ENCODE data around the gene STEAP1B. TPM values are rescaled to one million over a fixed set of nuclear protein-coding genes. Genes with fewer than 3 reads are reported as not detected.
A peak's percentile ranks its signal among the peaks of the same experiment; 100 is the strongest.

Gene STEAP1B
- polyA plus RNA-seq, 2 donors: 0.18 to 0.63 TPM

GRCh38 chr7:22427104-22427503 lies 72.9 kb downstream of the STEAP1B start:
- Histone ChIP-seq H3K36me3 (ENCODE audit: control insufficient read depth in 2 of 2, insufficient read depth in 2 of 2, low read length in 1 of 2) (no peaks in the 10 kb centered on the region), H3K27me3 (ENCODE audit: control insufficient read depth in 1 of 2, insufficient read depth in 2 of 2, low read length in 2 of 2) (no peaks in the 10 kb centered on the region), H3K9me3 (ENCODE audit: control insufficient read depth in 2 of 2, insufficient read depth in 1 of 2, low read depth in 1 of 2, low read length in 1 of 2) (no peaks in the 10 kb centered on the region), H3K4me1 (ENCODE audit: control insufficient read depth in 2 of 2, insufficient read depth in 2 of 2, low read length in 1 of 2) (no peaks in the 10 kb centered on the region), H3K4me3 (ENCODE audit: low read depth in 1 of 2, low read length in 2 of 2) (no peak overlapping the region), H3K27ac (ENCODE audit: low read depth in 2 of 2, low read length in 1 of 2) (peak overlapping the region in 1 of 2 donors; percentile 56)
- 85 to 87% methylated on average over 3 of the region's 3 CpGs for WGBS, 2 donors

- peak overlapping the region in 1 of 2 donors; percentile 56 for H3K27ac ChIP-seq (ENCODE audit: low read depth in 2 of 2, low read length in 1 of 2)
- 71 to 75% methylated on average over 4 of the region's 4 CpGs for WGBS, 2 donors
These were observed 73.4 kb downstream of the STEAP1B start for GRCh38 chr7:22426463-22427094.

GRCh38 chr7:22425361-22425760 lies 74.6 kb downstream of the STEAP1B start:
- Histone ChIP-seq H3K4me3 (ENCODE audit: low read depth in 1 of 2, low read length in 2 of 2) (no peak overlapping the region), H3K9me3 (ENCODE audit: control insufficient read depth in 2 of 2, insufficient read depth in 1 of 2, low read depth in 1 of 2, low read length in 1 of 2) (no peaks in the 10 kb centered on the region), H3K27me3 (ENCODE audit: control insufficient read depth in 1 of 2, insufficient read depth in 2 of 2, low read length in 2 of 2) (no peaks in the 10 kb centered on the region), H3K36me3 (ENCODE audit: control insufficient read depth in 2 of 2, insufficient read depth in 2 of 2, low read length in 1 of 2) (no peaks in the 10 kb centered on the region), H3K4me1 (ENCODE audit: control insufficient read depth in 2 of 2, insufficient read depth in 2 of 2, low read length in 1 of 2) (no peaks in the 10 kb centered on the region), H3K27ac (ENCODE audit: low read depth in 2 of 2, low read length in 1 of 2) (no peak overlapping the region)
- WGBS, 2 donors: 97 to 98% methylated on average over 1 of the region's 1 CpG

More at GRCh38 chr7:22426463-22427094, 73.4 kb downstream of the STEAP1B start:
- Histone ChIP-seq H3K4me3 (ENCODE audit: low read depth in 1 of 2, low read length in 2 of 2) (no peak overlapping the region), H3K4me1 (ENCODE audit: control insufficient read depth in 2 of 2, insufficient read depth in 2 of 2, low read length in 1 of 2) (no peaks in the 10 kb centered on the region), H3K36me3 (ENCODE audit: control insufficient read depth in 2 of 2, insufficient read depth in 2 of 2, low read length in 1 of 2) (no peaks in the 10 kb centered on the region), H3K9me3 (ENCODE audit: control insufficient read depth in 2 of 2, insufficient read depth in 1 of 2, low read depth in 1 of 2, low read length in 1 of 2) (no peaks in the 10 kb centered on the region), H3K27me3 (ENCODE audit: control insufficient read depth in 1 of 2, insufficient read depth in 2 of 2, low read length in 2 of 2) (no peaks in the 10 kb centered on the region)

- Histone ChIP-seq H3K9me3 (ENCODE audit: control insufficient read depth in 2 of 2, insufficient read depth in 1 of 2, low read depth in 1 of 2, low read length in 1 of 2) (no peaks in the 10 kb centered on the region), H3K27ac (ENCODE audit: low read depth in 2 of 2, low read length in 1 of 2) (no peak overlapping the region), H3K36me3 (ENCODE audit: control insufficient read depth in 2 of 2, insufficient read depth in 2 of 2, low read length in 1 of 2) (no peaks in the 10 kb centered on the region), H3K4me3 (ENCODE audit: low read depth in 1 of 2, low read length in 2 of 2) (no peak overlapping the region), H3K27me3 (ENCODE audit: control insufficient read depth in 1 of 2, insufficient read depth in 2 of 2, low read length in 2 of 2) (no peaks in the 10 kb centered on the region), H3K4me1 (ENCODE audit: control insufficient read depth in 2 of 2, insufficient read depth in 2 of 2, low read length in 1 of 2) (no peaks in the 10 kb centered on the region)
- WGBS, 2 donors: 80 to 84% methylated on average over 7 of the region's 7 CpGs
These were observed 77.0 kb downstream of the STEAP1B start for GRCh38 chr7:22422831-22423615.

GRCh38 chr7:22420973-22421635 lies 78.9 kb downstream of the STEAP1B start:
- no peak overlapping the region for H3K4me3 ChIP-seq (ENCODE audit: low read depth in 1 of 2, low read length in 2 of 2)
- no peaks in the 10 kb centered on the region for H3K27me3 ChIP-seq (ENCODE audit: control insufficient read depth in 1 of 2, insufficient read depth in 2 of 2, low read length in 2 of 2)
- 82 to 84% methylated on average over 2 of the region's 2 CpGs for WGBS, 2 donors
- no peaks in the 10 kb centered on the region for H3K36me3 ChIP-seq (ENCODE audit: control insufficient read depth in 2 of 2, insufficient read depth in 2 of 2, low read length in 1 of 2)
- H3K27ac ChIP-seq (ENCODE audit: low read depth in 2 of 2, low read length in 1 of 2): no peak overlapping the region
- no peaks in the 10 kb centered on the region for H3K9me3 ChIP-seq (ENCODE audit: control insufficient read depth in 2 of 2, insufficient read depth in 1 of 2, low read depth in 1 of 2, low read length in 1 of 2)
- H3K4me1 ChIP-seq (ENCODE audit: control insufficient read depth in 2 of 2, insufficient read depth in 2 of 2, low read length in 1 of 2): no peaks in the 10 kb centered on the region

GRCh38 chr7:22420008-22420407 lies 80.0 kb downstream of the STEAP1B start:
- H3K36me3 ChIP-seq (ENCODE audit: control insufficient read depth in 2 of 2, insufficient read depth in 2 of 2, low read length in 1 of 2): no peaks in the 10 kb centered on the region
- H3K4me1 ChIP-seq (ENCODE audit: control insufficient read depth in 2 of 2, insufficient read depth in 2 of 2, low read length in 1 of 2): no peaks in the 10 kb centered on the region
- WGBS, 2 donors: 96 to 97% methylated on average over 2 of the region's 2 CpGs
- H3K27me3 ChIP-seq (ENCODE audit: control insufficient read depth in 1 of 2, insufficient read depth in 2 of 2, low read length in 2 of 2): no peaks in the 10 kb centered on the region
- H3K4me3 ChIP-seq (ENCODE audit: low read depth in 1 of 2, low read length in 2 of 2): no peak overlapping the region
- H3K27ac ChIP-seq (ENCODE audit: low read depth in 2 of 2, low read length in 1 of 2): no peak overlapping the region
- no peaks in the 10 kb centered on the region for H3K9me3 ChIP-seq (ENCODE audit: control insufficient read depth in 2 of 2, insufficient read depth in 1 of 2, low read depth in 1 of 2, low read length in 1 of 2)

GRCh38 chr7:22419488-22419887 lies 80.5 kb downstream of the STEAP1B start:
- Histone ChIP-seq H3K27ac (ENCODE audit: low read depth in 2 of 2, low read length in 1 of 2) (no peak overlapping the region), H3K4me3 (ENCODE audit: low read depth in 1 of 2, low read length in 2 of 2) (no peak overlapping the region), H3K36me3 (ENCODE audit: control insufficient read depth in 2 of 2, insufficient read depth in 2 of 2, low read length in 1 of 2) (no peaks in the 10 kb centered on the region), H3K27me3 (ENCODE audit: control insufficient read depth in 1 of 2, insufficient read depth in 2 of 2, low read length in 2 of 2) (no peaks in the 10 kb centered on the region), H3K4me1 (ENCODE audit: control insufficient read depth in 2 of 2, insufficient read depth in 2 of 2, low read length in 1 of 2) (no peaks in the 10 kb centered on the region), H3K9me3 (ENCODE audit: control insufficient read depth in 2 of 2, insufficient read depth in 1 of 2, low read depth in 1 of 2, low read length in 1 of 2) (no peaks in the 10 kb centered on the region)
- WGBS, 2 donors: 93 to 96% methylated on average over 7 of the region's 7 CpGs

GRCh38 chr7:22418251-22419046 lies 81.5 kb downstream of the STEAP1B start:
- Histone ChIP-seq H3K27me3 (ENCODE audit: control insufficient read depth in 1 of 2, insufficient read depth in 2 of 2, low read length in 2 of 2) (no peaks in the 10 kb centered on the region), H3K9me3 (ENCODE audit: control insufficient read depth in 2 of 2, insufficient read depth in 1 of 2, low read depth in 1 of 2, low read length in 1 of 2) (no peaks in the 10 kb centered on the region), H3K36me3 (ENCODE audit: control insufficient read depth in 2 of 2, insufficient read depth in 2 of 2, low read length in 1 of 2) (no peaks in the 10 kb centered on the region), H3K4me1 (ENCODE audit: control insufficient read depth in 2 of 2, insufficient read depth in 2 of 2, low read length in 1 of 2) (no peaks in the 10 kb centered on the region), H3K4me3 (ENCODE audit: low read depth in 1 of 2, low read length in 2 of 2) (no peak overlapping the region), H3K27ac (ENCODE audit: low read depth in 2 of 2, low read length in 1 of 2) (no peak overlapping the region)
- WGBS, 2 donors: 85 to 91% methylated on average over 6 of the region's 6 CpGs

- 88 to 89% methylated on average over 5 of the region's 5 CpGs for WGBS, 2 donors
These were observed 82.1 kb downstream of the STEAP1B start for GRCh38 chr7:22417841-22418240.

More at GRCh38 chr7:22417841-22418240, 82.1 kb downstream of the STEAP1B start:
- Histone ChIP-seq H3K4me1 (ENCODE audit: control insufficient read depth in 2 of 2, insufficient read depth in 2 of 2, low read length in 1 of 2) (no peaks in the 10 kb centered on the region), H3K27ac (ENCODE audit: low read depth in 2 of 2, low read length in 1 of 2) (no peak overlapping the region), H3K27me3 (ENCODE audit: control insufficient read depth in 1 of 2, insufficient read depth in 2 of 2, low read length in 2 of 2) (no peaks in the 10 kb centered on the region), H3K4me3 (ENCODE audit: low read depth in 1 of 2, low read length in 2 of 2) (no peak overlapping the region), H3K36me3 (ENCODE audit: control insufficient read depth in 2 of 2, insufficient read depth in 2 of 2, low read length in 1 of 2) (no peaks in the 10 kb centered on the region), H3K9me3 (ENCODE audit: control insufficient read depth in 2 of 2, insufficient read depth in 1 of 2, low read depth in 1 of 2, low read length in 1 of 2) (no peaks in the 10 kb centered on the region)

Data from esophagus (tissue), 2 donors.